ENCODE results near the gene MARCHF3.

MARCHF3 gene

GRCh38 chr5:126912616-126913200 lies 117.7 kb downstream of the MARCHF3 start:
- no peak for ATAC-seq
- TF ChIP-seq CSDC2 (CRISPR knock-in tag; IDR thresholded peaks at IDR 0.05) (no peak), TSHZ2 (CRISPR knock-in tag; IDR thresholded peaks at IDR 0.05) (no peak), ZNF70 (CRISPR knock-in tag; IDR thresholded peaks at IDR 0.05) (no peak), ARNTL (CRISPR knock-in tag; IDR thresholded peaks at IDR 0.05; ENCODE audit: borderline replicate concordance, low read depth) (no peak), ZFP30 (CRISPR knock-in tag; IDR thresholded peaks at IDR 0.05) (no peak), TOX (CRISPR knock-in tag; IDR thresholded peaks at IDR 0.05; ENCODE audit: borderline replicate concordance) (no peak), CREB5 (CRISPR knock-in tag; IDR thresholded peaks at IDR 0.05; ENCODE audit: low read depth) (no peak), ZC3H10 (CRISPR knock-in tag; IDR thresholded peaks at IDR 0.05) (no peak), SNAI2 (CRISPR knock-in tag; IDR thresholded peaks at IDR 0.05) (no peak), GLIS3 (CRISPR knock-in tag; IDR thresholded peaks at IDR 0.05) (no peak), TCF4 (CRISPR knock-in tag; IDR thresholded peaks at IDR 0.05; ENCODE audit: borderline replicate concordance) (no peak), PATZ1 (CRISPR knock-in tag; IDR thresholded peaks at IDR 0.05; ENCODE audit: borderline replicate concordance) (no peak), ZNF565 (CRISPR knock-in tag; conservative IDR thresholded peaks at IDR 0.05; ENCODE audit: low read depth) (no peak), OSR1 (CRISPR knock-in tag; IDR thresholded peaks at IDR 0.05) (no peak), ISL1 (CRISPR knock-in tag; IDR thresholded peaks at IDR 0.05) (no peak), RARB (CRISPR knock-in tag; IDR thresholded peaks at IDR 0.05) (no peak), PPARA (CRISPR knock-in tag; IDR thresholded peaks at IDR 0.05; ENCODE audit: borderline replicate concordance) (no peak), ESRRG (CRISPR knock-in tag; IDR thresholded peaks at IDR 0.05) (no peak), CSRNP3 (CRISPR knock-in tag; IDR thresholded peaks at IDR 0.05) (no peak), ZFP3 (CRISPR knock-in tag; IDR thresholded peaks at IDR 0.05) (no peak)

- no peak for ATAC-seq
Measured at GRCh38 chr5:126911986-126912385, 118.4 kb downstream of the MARCHF3 start.

More at GRCh38 chr5:126911986-126912385, 118.4 kb downstream of the MARCHF3 start:
- TF ChIP-seq POU6F1 (CRISPR knock-in tag; IDR thresholded peaks at IDR 0.05; ENCODE audit: borderline replicate concordance, low read depth) (no peak), OSR1 (CRISPR knock-in tag; IDR thresholded peaks at IDR 0.05) (no peak), PATZ1 (CRISPR knock-in tag; IDR thresholded peaks at IDR 0.05; ENCODE audit: borderline replicate concordance) (no peak), ISL1 (CRISPR knock-in tag; IDR thresholded peaks at IDR 0.05) (no peak), CREB5 (CRISPR knock-in tag; IDR thresholded peaks at IDR 0.05; ENCODE audit: low read depth) (no peak), CSRNP3 (CRISPR knock-in tag; IDR thresholded peaks at IDR 0.05) (no peak), ZNF565 (CRISPR knock-in tag; conservative IDR thresholded peaks at IDR 0.05; ENCODE audit: low read depth) (no peak), CSDC2 (CRISPR knock-in tag; IDR thresholded peaks at IDR 0.05) (no peak), RARB (CRISPR knock-in tag; IDR thresholded peaks at IDR 0.05) (no peak), ZNF8 (CRISPR knock-in tag; IDR thresholded peaks at IDR 0.05) (no peak), BACH2 (CRISPR knock-in tag; IDR thresholded peaks at IDR 0.05; ENCODE audit: borderline replicate concordance) (no peak), PPARA (CRISPR knock-in tag; IDR thresholded peaks at IDR 0.05; ENCODE audit: borderline replicate concordance) (no peak), TCF4 (CRISPR knock-in tag; IDR thresholded peaks at IDR 0.05; ENCODE audit: borderline replicate concordance) (no peak), SNAI2 (CRISPR knock-in tag; IDR thresholded peaks at IDR 0.05) (no peak), ESRRG (CRISPR knock-in tag; IDR thresholded peaks at IDR 0.05) (no peak), GLIS3 (CRISPR knock-in tag; IDR thresholded peaks at IDR 0.05) (no peak), ZC3H10 (CRISPR knock-in tag; IDR thresholded peaks at IDR 0.05) (no peak), ZFP30 (CRISPR knock-in tag; IDR thresholded peaks at IDR 0.05) (no peak), ARNTL (CRISPR knock-in tag; IDR thresholded peaks at IDR 0.05; ENCODE audit: borderline replicate concordance, low read depth) (no peak), TOX (CRISPR knock-in tag; IDR thresholded peaks at IDR 0.05; ENCODE audit: borderline replicate concordance) (no peak)
